DOHH2 (cell line): ENCODE data around the gene CCDC138.

Experiments
- H3F3A ChIP-seq: fragments of 200-600 bp; sonication (generic), shearing (Covaris generic); 2 replicates; pipeline ENCODE4 v1.6.0; 2016; ENCODE audit warnings: antibody characterized with exemption, mild to moderate bottlenecking; ENCODE audit not compliant: control insufficient read depth, insufficient read depth
- H3K27ac ChIP-seq: fragments of 200-600 bp; sonication (generic); 2 replicates; pipeline ENCODE4 v1.5.1; 2014; ENCODE audit warnings: low read depth, mild to moderate bottlenecking, low read length, moderate library complexity
- H3K27me3 ChIP-seq: fragments of 200-600 bp; sonication (generic); 2 replicates; pipeline ENCODE4 v1.6.1; 2014; ENCODE audit warnings: mild to moderate bottlenecking, low read length, mixed read lengths; ENCODE audit not compliant: control insufficient read depth
- H3K36me3 ChIP-seq: fragments of 200-600 bp; sonication (generic); 2 replicates; pipeline ENCODE4 v1.6.1; 2014; ENCODE audit warnings: mild to moderate bottlenecking, low read length, moderate library complexity, mixed read lengths; ENCODE audit not compliant: control insufficient read depth
- H3K4me1 ChIP-seq: fragments of 200-600 bp; sonication (generic); 2 replicates; pipeline ENCODE4 v1.6.1; 2014; ENCODE audit warnings: mild to moderate bottlenecking, low read length, mixed read lengths; ENCODE audit not compliant: control insufficient read depth
- H3K4me2 ChIP-seq: fragments of 200-600 bp; sonication (generic); 2 replicates; pipeline ENCODE4 v1.6.0; 2014; ENCODE audit warnings: mild to moderate bottlenecking, low read length, moderate library complexity
- H3K4me3 ChIP-seq: fragments of 200-600 bp; sonication (generic); 2 replicates; pipeline ENCODE4 v1.5.1; 2014; ENCODE audit warnings: mild to moderate bottlenecking, low read length, mixed read lengths
- H3K79me2 ChIP-seq: fragments of 200-600 bp; sonication (generic); 2 replicates; pipeline ENCODE4 v1.6.1; 2014; ENCODE audit warnings: mild to moderate bottlenecking, low read length, mixed read lengths; ENCODE audit not compliant: control insufficient read depth
- H3K9me2 ChIP-seq: fragments of 200-600 bp; sonication (generic); replicated peaks from 2 replicates; pipeline ENCODE4 v1.6.1; 2014; ENCODE audit warnings: mild to moderate bottlenecking, low read length, mixed read lengths; ENCODE audit not compliant: control insufficient read depth
- H3K9me3 ChIP-seq: fragments of 200-600 bp; sonication (generic); 2 replicates; pipeline ENCODE4 v1.6.1; 2014; ENCODE audit warnings: antibody characterized with exemption, low read length, mixed read lengths; ENCODE audit not compliant: control insufficient read depth, insufficient read depth
- H4K20me1 ChIP-seq: fragments of 200-600 bp; sonication (generic); 2 replicates; pipeline ENCODE4 v1.6.0; 2014; ENCODE audit warnings: low read depth, mild to moderate bottlenecking, antibody characterized with exemption, low read length, moderate library complexity; ENCODE audit not compliant: control insufficient read depth, insufficient read depth
- EZH2phosphoT487 ChIP-seq: fragments of 200-600 bp; sonication (generic); IDR thresholded peaks from 2 replicates; pipeline ENCODE4 v1.6.1; 2017; ENCODE audit warnings: borderline replicate concordance, mild to moderate bottlenecking, antibody characterized with exemption, low read length, moderate library complexity, mixed read lengths
- TF ChIP-seq, protein P1 (sequence below): fragments of 200-600 bp; sonication (generic); IDR thresholded peaks from one replicate; pipeline ENCODE4 v1.5.1; 2014; ENCODE audit warnings: antibody characterized with exemption, mild to moderate bottlenecking, low read depth, low read length; ENCODE audit not compliant: poor library complexity, severe bottlenecking

CCDC138 gene

DNA sequence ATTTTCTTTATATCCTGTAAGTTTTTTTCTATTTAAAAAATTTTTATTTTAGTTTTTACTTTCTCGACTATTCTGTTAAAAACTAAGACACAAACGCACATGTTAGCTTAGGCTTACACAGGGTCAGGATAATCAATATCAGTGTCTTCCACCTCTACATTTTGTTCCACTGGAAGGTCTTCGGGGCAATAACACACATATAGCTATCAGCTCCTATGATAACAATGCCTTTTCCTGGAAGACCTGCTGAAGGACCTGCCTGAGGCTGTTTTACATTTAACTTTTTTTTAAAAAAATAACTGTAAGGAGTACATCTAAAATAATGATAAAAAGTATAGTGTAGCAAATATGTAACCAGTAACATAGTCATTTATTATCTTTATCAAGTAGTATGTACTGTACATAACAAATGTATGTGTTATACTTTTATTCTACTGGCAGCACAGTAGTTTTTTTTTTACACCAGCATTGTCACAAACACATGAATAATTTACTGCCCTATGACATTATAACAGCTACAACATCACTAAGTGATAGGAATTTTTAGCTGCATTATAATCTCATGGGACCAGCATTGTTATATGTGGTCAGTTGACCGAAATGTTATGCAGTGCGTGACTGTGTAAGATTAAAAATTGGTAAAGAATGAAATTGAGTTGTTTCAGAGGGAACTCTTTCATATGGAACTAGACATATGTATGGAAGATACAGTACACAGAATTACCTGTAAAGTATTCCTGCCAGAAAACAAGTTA lies 37.9 kb downstream of the CCDC138 start:
- no peak overlapping the region for H3K27ac ChIP-seq
- no peaks in the 10 kb centered on the region for H3K9me3 ChIP-seq
- H3K4me3 ChIP-seq = no peak overlapping the region
- peaks cover 66% of the 10 kb centered on the region for H3K36me3 ChIP-seq
- no peak overlapping the region for H3K4me2 ChIP-seq
- no peaks in the 10 kb centered on the region for H3K79me2 ChIP-seq
- no peaks in the 10 kb centered on the region for H3K27me3 ChIP-seq
- H3F3A ChIP-seq = no peaks in the 10 kb centered on the region
- TF ChIP-seq EZH2phosphoT487 = no peak
- TF ChIP-seq, protein P1, sequence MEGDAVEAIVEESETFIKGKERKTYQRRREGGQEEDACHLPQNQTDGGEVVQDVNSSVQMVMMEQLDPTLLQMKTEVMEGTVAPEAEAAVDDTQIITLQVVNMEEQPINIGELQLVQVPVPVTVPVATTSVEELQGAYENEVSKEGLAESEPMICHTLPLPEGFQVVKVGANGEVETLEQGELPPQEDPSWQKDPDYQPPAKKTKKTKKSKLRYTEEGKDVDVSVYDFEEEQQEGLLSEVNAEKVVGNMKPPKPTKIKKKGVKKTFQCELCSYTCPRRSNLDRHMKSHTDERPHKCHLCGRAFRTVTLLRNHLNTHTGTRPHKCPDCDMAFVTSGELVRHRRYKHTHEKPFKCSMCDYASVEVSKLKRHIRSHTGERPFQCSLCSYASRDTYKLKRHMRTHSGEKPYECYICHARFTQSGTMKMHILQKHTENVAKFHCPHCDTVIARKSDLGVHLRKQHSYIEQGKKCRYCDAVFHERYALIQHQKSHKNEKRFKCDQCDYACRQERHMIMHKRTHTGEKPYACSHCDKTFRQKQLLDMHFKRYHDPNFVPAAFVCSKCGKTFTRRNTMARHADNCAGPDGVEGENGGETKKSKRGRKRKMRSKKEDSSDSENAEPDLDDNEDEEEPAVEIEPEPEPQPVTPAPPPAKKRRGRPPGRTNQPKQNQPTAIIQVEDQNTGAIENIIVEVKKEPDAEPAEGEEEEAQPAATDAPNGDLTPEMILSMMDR = no peak
- no peaks in the 10 kb centered on the region for H3K9me2 ChIP-seq
- no peaks in the 10 kb centered on the region for H4K20me1 ChIP-seq
- no peaks in the 10 kb centered on the region for H3K4me1 ChIP-seq

DNA sequence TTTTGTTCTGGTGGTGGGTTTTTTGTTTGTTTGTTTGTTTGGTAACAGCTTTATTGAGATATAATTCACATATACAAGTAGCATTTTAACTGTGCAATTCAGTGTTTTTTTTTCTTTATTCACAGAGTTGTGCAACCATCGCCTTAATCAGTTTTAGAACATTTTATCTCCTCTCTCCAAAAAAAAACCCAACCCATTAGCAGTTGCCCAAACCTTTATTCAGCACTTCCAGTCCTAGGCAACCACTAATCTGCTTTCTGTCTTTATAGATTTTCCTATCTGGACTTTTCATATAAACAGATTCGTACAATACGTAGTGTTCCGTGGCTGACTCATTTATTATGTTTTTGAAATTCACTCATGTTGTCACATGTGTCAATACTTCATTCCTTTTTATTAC lies 38.7 kb downstream of the CCDC138 start:
- H3K9me3 ChIP-seq = no peaks in the 10 kb centered on the region
- H3K4me3 ChIP-seq = no peak overlapping the region
- no peaks in the 10 kb centered on the region for H3K27me3 ChIP-seq
- H3K4me1 ChIP-seq = no peaks in the 10 kb centered on the region
- no peaks in the 10 kb centered on the region for H3K79me2 ChIP-seq
- H3K4me2 ChIP-seq = no peak overlapping the region
- H3F3A ChIP-seq = no peaks in the 10 kb centered on the region
- H4K20me1 ChIP-seq = no peaks in the 10 kb centered on the region
- no peaks in the 10 kb centered on the region for H3K9me2 ChIP-seq
- peaks cover 58% of the 10 kb centered on the region for H3K36me3 ChIP-seq
- TF ChIP-seq EZH2phosphoT487 = no peak
- TF ChIP-seq, protein P1 = no peak
- H3K27ac ChIP-seq = no peak overlapping the region

DNA sequence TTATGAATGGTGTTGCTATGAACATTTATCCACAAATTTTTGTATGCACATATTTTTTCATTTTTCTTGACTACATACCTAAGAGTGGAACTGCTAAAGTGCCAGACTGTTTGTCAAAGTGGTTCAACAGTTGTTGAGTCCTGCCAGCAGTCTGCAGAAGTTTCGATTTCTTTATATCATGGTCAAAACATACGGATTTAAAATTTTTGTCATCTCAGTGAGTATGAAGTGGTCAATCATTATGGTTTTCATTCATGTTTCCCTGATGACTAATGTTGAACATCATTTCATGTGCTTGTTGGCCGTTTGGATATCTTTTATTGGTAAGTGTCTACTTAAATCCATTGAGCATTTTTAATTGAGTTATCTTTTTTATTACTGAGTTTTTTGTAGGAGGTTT lies 39.2 kb downstream of the CCDC138 start:
- no peaks in the 10 kb centered on the region for H4K20me1 ChIP-seq
- H3K27me3 ChIP-seq = no peaks in the 10 kb centered on the region
- peaks cover 53% of the 10 kb centered on the region for H3K36me3 ChIP-seq
- H3K27ac ChIP-seq = no peak overlapping the region
- TF ChIP-seq EZH2phosphoT487 = no peak
- TF ChIP-seq, protein P1 = no peak
- no peaks in the 10 kb centered on the region for H3K9me3 ChIP-seq
- H3K79me2 ChIP-seq = no peaks in the 10 kb centered on the region
- H3K4me3 ChIP-seq = no peak overlapping the region
- no peak overlapping the region for H3K4me2 ChIP-seq
- no peaks in the 10 kb centered on the region for H3K4me1 ChIP-seq
- H3K9me2 ChIP-seq = no peaks in the 10 kb centered on the region
- H3F3A ChIP-seq = no peaks in the 10 kb centered on the region
